ENCODE measurements around the gene OR7C1.

DNA sequence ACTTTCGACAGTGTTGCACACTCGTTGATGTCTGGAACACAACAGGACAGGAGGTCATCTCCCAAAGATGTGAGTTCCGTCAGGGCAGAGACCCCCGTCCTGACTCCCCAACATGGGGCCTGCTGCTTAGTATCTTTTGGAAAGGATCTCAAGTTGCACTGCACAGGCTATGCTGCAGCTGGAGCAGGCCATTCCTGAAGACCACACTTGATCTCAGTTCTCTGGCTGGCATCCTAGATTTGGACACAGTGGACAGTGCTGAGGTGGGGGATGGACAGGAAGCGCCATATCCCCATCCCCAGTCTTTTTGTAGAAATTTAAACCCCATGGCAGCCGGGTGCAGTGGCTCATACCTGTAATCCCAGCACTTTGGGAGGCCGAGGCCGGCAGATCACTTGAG lies 62.5 kb downstream of the OR7C1 start:
- TF ChIP-seq, protein P1, sequence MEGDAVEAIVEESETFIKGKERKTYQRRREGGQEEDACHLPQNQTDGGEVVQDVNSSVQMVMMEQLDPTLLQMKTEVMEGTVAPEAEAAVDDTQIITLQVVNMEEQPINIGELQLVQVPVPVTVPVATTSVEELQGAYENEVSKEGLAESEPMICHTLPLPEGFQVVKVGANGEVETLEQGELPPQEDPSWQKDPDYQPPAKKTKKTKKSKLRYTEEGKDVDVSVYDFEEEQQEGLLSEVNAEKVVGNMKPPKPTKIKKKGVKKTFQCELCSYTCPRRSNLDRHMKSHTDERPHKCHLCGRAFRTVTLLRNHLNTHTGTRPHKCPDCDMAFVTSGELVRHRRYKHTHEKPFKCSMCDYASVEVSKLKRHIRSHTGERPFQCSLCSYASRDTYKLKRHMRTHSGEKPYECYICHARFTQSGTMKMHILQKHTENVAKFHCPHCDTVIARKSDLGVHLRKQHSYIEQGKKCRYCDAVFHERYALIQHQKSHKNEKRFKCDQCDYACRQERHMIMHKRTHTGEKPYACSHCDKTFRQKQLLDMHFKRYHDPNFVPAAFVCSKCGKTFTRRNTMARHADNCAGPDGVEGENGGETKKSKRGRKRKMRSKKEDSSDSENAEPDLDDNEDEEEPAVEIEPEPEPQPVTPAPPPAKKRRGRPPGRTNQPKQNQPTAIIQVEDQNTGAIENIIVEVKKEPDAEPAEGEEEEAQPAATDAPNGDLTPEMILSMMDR (IDR thresholded peaks at IDR 0.05) = no peak
- TF ChIP-seq POLR2A (IDR thresholded peaks at IDR 0.05) = no peak

All from Peyer's patch (tissue), 4 donors.